ENCODE data around the gene ZNF213.

ZNF213 gene

GRCh38 chr16:3143598-3144320 is 8.9 kb downstream of the ZNF213 start:
- H3K4me3 ChIP-seq (ENCODE audit: low read length), result no peak overlapping the region
- DNase-seq (ENCODE audit: low read depth, low spot score), result no peak

- no peak for DNase-seq (ENCODE audit: low read depth, low spot score)
- no peak overlapping the region for H3K4me3 ChIP-seq (ENCODE audit: low read length)
Measured at GRCh38 chr16:3144321-3144983, 9.6 kb downstream of the ZNF213 start.

GRCh38 chr16:3145151-3145550 is 10.3 kb downstream of the ZNF213 start:
- no peak for DNase-seq (ENCODE audit: low read depth, low spot score)
- H3K4me3 ChIP-seq (ENCODE audit: low read length), result no peak overlapping the region

- H3K4me3 ChIP-seq (ENCODE audit: low read length), result no peak overlapping the region
- no peak for DNase-seq (ENCODE audit: low read depth, low spot score)
Measured at GRCh38 chr16:3145660-3146059, 10.8 kb downstream of the ZNF213 start.

GRCh38 chr16:3147046-3147756 is 12.4 kb downstream of the ZNF213 start:
- H3K4me3 ChIP-seq (ENCODE audit: low read length), result no peak overlapping the region
- DNase-seq (ENCODE audit: low read depth, low spot score), result no peak

GRCh38 chr16:3147757-3148104 is 12.9 kb downstream of the ZNF213 start:
- H3K4me3 ChIP-seq (ENCODE audit: low read length), result no peak overlapping the region
- no peak for DNase-seq (ENCODE audit: low read depth, low spot score)

GRCh38 chr16:3148256-3149192 is 13.7 kb downstream of the ZNF213 start:
- DNase-seq (ENCODE audit: low read depth, low spot score), result no peak
- H3K4me3 ChIP-seq (ENCODE audit: low read length), result no peak overlapping the region

- DNase-seq (ENCODE audit: low read depth, low spot score), result no peak
- no peak overlapping the region for H3K4me3 ChIP-seq (ENCODE audit: low read length)
Measured at GRCh38 chr16:3149193-3149530, 14.3 kb downstream of the ZNF213 start.

GRCh38 chr16:3149630-3150345 is 15.0 kb downstream of the ZNF213 start:
- DNase-seq (ENCODE audit: low read depth, low spot score), result no peak

GRCh38 chr16:3150346-3151218 is 15.8 kb downstream of the ZNF213 start:
- DNase-seq (ENCODE audit: low read depth, low spot score), result peak; percentile 92

More at GRCh38 chr16:3149630-3150345, 15.0 kb downstream of the ZNF213 start:
- peak overlapping the region; percentile 73 for H3K4me3 ChIP-seq (ENCODE audit: low read length)

GRCh38 chr16:3152027-3152276 is 17.1 kb downstream of the ZNF213 start:
- no peak for DNase-seq (ENCODE audit: low read depth, low spot score)

More at GRCh38 chr16:3150346-3151218, 15.8 kb downstream of the ZNF213 start:
- H3K4me3 ChIP-seq (ENCODE audit: low read length), result peak overlapping the region; percentile 73

GRCh38 chr16:3152277-3152990 is 17.6 kb downstream of the ZNF213 start:
- peak; percentile 90 for DNase-seq (ENCODE audit: low read depth, low spot score)
- peak overlapping the region; percentile 50 for H3K4me3 ChIP-seq (ENCODE audit: low read length)

More at GRCh38 chr16:3152027-3152276, 17.1 kb downstream of the ZNF213 start:
- peak overlapping the region; percentile 50 for H3K4me3 ChIP-seq (ENCODE audit: low read length)

- no peak for DNase-seq (ENCODE audit: low read depth, low spot score)
- H3K4me3 ChIP-seq (ENCODE audit: low read length), result no peak overlapping the region
Measured at GRCh38 chr16:3152991-3153368, 18.2 kb downstream of the ZNF213 start.

GRCh38 chr16:3155181-3155580 is 20.4 kb downstream of the ZNF213 start:
- DNase-seq (ENCODE audit: low read depth, low spot score), result no peak

GRCh38 chr16:3155972-3156371 is 21.1 kb downstream of the ZNF213 start:
- no peak overlapping the region for H3K4me3 ChIP-seq (ENCODE audit: low read length)
- DNase-seq (ENCODE audit: low read depth, low spot score), result no peak

More at GRCh38 chr16:3155181-3155580, 20.4 kb downstream of the ZNF213 start:
- H3K4me3 ChIP-seq (ENCODE audit: low read length), result no peak overlapping the region

- peak; percentile 79 for DNase-seq (ENCODE audit: low read depth, low spot score)
- H3K4me3 ChIP-seq (ENCODE audit: low read length), result peak overlapping the region; percentile 76
Measured at GRCh38 chr16:3157229-3158025, 22.6 kb downstream of the ZNF213 start.

Data from Jurkat, Clone E6-1 (cell line).